ENCODE data around the gene KIAA0232.

DNA sequence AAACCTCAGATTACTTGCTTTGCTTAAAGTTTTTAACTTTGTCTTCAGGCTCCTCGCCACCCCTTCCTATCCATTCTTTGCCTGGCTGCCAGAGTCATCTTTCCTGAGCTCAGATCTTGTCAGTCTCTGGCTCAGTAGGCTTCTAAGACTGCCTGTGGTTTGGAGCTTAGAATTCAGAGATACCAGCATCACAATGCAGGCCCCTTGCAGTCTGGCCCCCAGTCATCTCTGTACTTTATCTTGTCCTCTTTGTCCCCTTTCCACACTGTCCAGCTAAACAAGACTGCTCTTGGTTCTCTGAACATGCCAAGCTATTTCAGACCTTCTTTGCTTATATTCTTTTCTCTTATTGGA, 3.0 kb downstream of the KIAA0232 start:
- TF ChIP-seq, protein P1, sequence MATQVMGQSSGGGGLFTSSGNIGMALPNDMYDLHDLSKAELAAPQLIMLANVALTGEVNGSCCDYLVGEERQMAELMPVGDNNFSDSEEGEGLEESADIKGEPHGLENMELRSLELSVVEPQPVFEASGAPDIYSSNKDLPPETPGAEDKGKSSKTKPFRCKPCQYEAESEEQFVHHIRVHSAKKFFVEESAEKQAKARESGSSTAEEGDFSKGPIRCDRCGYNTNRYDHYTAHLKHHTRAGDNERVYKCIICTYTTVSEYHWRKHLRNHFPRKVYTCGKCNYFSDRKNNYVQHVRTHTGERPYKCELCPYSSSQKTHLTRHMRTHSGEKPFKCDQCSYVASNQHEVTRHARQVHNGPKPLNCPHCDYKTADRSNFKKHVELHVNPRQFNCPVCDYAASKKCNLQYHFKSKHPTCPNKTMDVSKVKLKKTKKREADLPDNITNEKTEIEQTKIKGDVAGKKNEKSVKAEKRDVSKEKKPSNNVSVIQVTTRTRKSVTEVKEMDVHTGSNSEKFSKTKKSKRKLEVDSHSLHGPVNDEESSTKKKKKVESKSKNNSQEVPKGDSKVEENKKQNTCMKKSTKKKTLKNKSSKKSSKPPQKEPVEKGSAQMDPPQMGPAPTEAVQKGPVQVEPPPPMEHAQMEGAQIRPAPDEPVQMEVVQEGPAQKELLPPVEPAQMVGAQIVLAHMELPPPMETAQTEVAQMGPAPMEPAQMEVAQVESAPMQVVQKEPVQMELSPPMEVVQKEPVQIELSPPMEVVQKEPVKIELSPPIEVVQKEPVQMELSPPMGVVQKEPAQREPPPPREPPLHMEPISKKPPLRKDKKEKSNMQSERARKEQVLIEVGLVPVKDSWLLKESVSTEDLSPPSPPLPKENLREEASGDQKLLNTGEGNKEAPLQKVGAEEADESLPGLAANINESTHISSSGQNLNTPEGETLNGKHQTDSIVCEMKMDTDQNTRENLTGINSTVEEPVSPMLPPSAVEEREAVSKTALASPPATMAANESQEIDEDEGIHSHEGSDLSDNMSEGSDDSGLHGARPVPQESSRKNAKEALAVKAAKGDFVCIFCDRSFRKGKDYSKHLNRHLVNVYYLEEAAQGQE (IDR thresholded peaks at IDR 0.05; ENCODE audit: low read depth), result no peak
- TF ChIP-seq CREB1 (IDR thresholded peaks at IDR 0.05; ENCODE audit: low read depth), result no peak
- TF ChIP-seq TEAD4 (IDR thresholded peaks at IDR 0.05), result no peak
- no peak for TF ChIP-seq RAD21 (IDR thresholded peaks at IDR 0.05; ENCODE audit: low read depth)
- TF ChIP-seq USF1 (IDR thresholded peaks at IDR 0.05), result no peak
- no peak for TF ChIP-seq ZBTB7A (IDR thresholded peaks at IDR 0.05; ENCODE audit: low read depth)
